Choroid plexus epithelial cell (primary cell): ENCODE measurements around the gene MCCD1.
"Not testable (repeated sequence)": the region's sequence is repeated elsewhere in the genome, so short reads cannot be mapped to it uniquely, and the experiment has no call there.

ENCODE experiments used
- DNase-seq: peaks from one replicate; pipeline ENCODE4 v3.0.0-alpha.2; 2010; ENCODE audit warnings: low read depth
- H3K4me3 ChIP-seq: 2 replicates; pipeline ENCODE4 v1.5.1; 2011; ENCODE audit warnings: low read depth, mild to moderate bottlenecking, control low read depth, low read length, moderate library complexity
- TF ChIP-seq, protein P1 (sequence below): conservative IDR thresholded peaks from 2 replicates; pipeline ENCODE4 v1.5.1; 2011; ENCODE audit warnings: low read depth, mild to moderate bottlenecking, control low read depth, inconsistent platforms, low read length, moderate library complexity

The MCCD1 gene, protein sequence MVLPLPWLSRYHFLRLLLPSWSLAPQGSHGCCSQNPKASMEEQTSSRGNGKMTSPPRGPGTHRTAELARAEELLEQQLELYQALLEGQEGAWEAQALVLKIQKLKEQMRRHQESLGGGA

DNA sequence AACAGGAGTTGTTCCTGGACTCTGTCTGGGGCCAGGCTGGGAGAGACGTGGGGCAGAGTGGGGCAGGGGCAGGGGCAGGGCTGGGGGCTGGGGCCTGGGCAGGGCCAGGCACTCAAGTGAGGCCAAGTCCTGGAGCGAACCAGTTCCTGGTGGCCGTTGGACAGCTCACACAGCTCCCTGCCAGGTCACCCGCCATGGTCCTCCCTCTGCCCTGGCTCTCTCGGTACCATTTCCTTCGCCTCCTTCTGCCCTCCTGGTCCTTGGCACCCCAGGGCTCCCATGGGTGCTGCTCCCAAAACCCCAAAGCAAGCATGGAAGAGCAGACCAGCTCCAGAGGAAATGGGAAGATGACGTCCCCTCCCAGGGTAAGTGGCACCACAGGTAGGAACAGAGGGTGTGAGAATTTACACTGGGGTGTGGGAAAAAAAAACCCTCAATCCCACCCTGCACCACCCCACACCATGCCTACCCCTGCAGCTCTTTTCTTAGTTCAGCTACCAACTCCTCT, at the start of gene MCCD1:
MCCD1 (plus strand) TSS at position 142 of the 508 bp plus-strand sequence; CDS start at position 195, 53 bp downstream.
- H3K4me3 ChIP-seq: no peak within 1 kb of the TSS
- TF ChIP-seq, protein P1, sequence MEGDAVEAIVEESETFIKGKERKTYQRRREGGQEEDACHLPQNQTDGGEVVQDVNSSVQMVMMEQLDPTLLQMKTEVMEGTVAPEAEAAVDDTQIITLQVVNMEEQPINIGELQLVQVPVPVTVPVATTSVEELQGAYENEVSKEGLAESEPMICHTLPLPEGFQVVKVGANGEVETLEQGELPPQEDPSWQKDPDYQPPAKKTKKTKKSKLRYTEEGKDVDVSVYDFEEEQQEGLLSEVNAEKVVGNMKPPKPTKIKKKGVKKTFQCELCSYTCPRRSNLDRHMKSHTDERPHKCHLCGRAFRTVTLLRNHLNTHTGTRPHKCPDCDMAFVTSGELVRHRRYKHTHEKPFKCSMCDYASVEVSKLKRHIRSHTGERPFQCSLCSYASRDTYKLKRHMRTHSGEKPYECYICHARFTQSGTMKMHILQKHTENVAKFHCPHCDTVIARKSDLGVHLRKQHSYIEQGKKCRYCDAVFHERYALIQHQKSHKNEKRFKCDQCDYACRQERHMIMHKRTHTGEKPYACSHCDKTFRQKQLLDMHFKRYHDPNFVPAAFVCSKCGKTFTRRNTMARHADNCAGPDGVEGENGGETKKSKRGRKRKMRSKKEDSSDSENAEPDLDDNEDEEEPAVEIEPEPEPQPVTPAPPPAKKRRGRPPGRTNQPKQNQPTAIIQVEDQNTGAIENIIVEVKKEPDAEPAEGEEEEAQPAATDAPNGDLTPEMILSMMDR: no peak
- no peak for DNase-seq

- TF ChIP-seq, protein P1: no peak
- no peak for DNase-seq
- H3K4me3 ChIP-seq: no peak overlapping the region
Measured at GRCh38 chr6:31479151-31479932, 49.4 kb upstream of the MCCD1 start.

GRCh38 chr6:31479933-31480535, 48.7 kb upstream of the MCCD1 start:
- TF ChIP-seq, protein P1: no peak
- DNase-seq: no peak
- H3K4me3 ChIP-seq: no peak overlapping the region

DNA sequence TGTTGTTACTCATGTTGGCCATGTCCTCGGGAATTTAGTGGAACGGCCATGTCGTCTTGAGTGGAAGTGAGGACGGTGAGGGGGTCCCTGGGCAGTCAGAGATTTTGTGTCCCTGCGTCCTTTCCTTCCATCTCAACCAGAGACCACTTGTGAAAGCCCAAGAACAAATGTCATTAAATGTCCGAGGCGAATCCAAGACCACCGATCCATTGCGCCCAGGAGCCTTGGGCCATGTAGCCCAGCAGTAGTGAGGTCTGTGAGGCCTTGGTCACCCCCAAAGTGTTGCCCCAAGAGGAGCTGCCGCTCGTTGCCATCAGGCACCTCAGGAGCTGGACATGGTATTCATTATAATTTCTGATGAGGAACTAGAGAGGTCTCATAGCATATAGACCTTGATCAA, 48.2 kb upstream of the MCCD1 start:
- TF ChIP-seq, protein P1: no peak
- H3K4me3 ChIP-seq: no peak overlapping the region
- no peak for DNase-seq

DNA sequence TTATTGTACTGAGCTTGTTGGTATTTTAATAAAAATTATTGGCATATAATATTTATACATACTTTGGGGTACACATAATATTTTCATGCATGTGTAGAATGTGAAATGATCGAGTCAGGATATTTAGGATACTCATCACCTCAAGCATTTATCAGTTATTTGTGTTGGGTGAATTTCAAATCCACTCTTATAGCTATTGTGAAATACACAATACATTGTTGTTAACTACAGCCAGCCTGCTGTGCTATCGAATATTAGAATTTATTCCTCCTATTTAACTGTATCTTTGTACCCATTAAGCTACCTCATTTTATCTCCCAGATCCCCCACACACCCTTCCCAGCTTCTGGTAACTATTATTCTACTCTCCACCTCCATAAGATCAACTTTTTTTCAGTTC, 45.4 kb upstream of the MCCD1 start:
- TF ChIP-seq, protein P1: no peak
- H3K4me3 ChIP-seq: no peak overlapping the region
- DNase-seq: no peak

DNA sequence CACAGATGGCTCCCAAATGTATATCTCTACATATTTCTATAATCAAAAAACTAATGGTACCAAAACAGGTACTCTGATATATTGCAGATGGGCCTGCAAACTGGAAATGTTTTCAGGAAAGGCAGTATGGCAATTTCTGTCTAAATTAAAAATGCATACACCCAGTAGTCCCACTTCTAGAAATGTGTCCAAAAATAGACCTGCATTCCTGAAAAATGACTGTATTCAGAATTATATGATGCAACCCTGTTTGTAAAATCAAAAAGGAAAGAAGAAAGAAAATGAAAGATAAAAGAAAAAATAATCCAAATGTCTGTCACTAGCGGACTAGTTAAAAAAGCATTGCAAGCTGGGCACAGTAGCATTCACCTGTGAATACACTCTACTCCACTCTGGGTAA, 43.7 kb upstream of the MCCD1 start:
- TF ChIP-seq, protein P1: no peak
- no peak for DNase-seq
- H3K4me3 ChIP-seq: no peak overlapping the region

GRCh38 chr6:31486065-31486837, 42.5 kb upstream of the MCCD1 start:
- H3K4me3 ChIP-seq: not testable (repeated sequence)

GRCh38 chr6:31487674-31488073, 41.1 kb upstream of the MCCD1 start:
- not testable (repeated sequence) for H3K4me3 ChIP-seq, DNase-seq

More at GRCh38 chr6:31486065-31486837, 42.5 kb upstream of the MCCD1 start:
- DNase-seq: not testable (repeated sequence)
